GM19372 (cell line): ENCODE results near the gene LONRF3.
"Not testable (repeated sequence)": the region's sequence is repeated elsewhere in the genome, so short reads cannot be mapped to it uniquely, and the experiment has no call there.

Experiments used
- ATAC-seq: cut with Tn5 transposase; IDR thresholded peaks from one replicate; pipeline ENCODE4 v1.9.1; 2021; ENCODE audit warnings: mild to moderate bottlenecking, low read depth, moderate library complexity; ENCODE audit not compliant: unreplicated experiment

The LONRF3 gene

DNA sequence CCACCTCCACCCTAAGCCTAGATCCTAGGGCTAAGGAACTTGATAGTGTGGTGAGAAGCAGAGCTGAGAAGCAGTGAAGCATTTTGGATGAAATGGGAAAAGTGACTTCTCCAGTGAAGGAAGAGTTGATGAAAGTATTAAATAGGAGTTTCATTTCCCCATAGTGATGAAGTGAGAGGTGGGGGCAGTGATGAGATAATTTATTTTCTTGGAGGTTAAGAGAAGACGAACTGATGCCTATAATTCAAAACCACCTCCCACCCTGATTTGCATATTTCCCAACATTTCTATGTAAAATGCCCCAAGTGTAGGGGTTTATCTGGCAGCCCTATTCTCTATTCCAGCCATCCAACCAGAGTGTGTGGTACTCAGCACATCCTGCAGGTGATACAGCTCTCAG is 6.3 kb downstream of the LONRF3 start:
- ATAC-seq: no peak

DNA sequence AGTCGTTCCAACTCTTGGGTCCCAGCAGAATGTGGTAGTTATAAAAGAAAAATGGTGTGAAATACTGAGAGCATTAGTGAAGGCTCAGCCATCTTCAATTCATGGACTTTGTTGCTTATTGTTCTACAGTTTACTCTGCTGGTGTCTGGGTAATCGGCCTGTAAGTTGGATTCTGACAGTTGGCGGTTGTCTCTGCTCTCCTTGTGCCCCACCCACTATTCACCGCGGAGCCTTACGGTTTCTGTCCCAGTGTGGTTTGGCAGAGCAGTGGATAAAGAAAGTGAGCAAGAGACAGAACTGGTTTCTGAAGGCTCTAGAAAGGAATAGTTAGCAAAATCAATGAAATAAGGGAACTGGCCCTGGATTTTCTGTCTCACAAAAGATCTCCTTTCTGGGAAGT is 9.1 kb downstream of the LONRF3 start:
- ATAC-seq: no peak

DNA sequence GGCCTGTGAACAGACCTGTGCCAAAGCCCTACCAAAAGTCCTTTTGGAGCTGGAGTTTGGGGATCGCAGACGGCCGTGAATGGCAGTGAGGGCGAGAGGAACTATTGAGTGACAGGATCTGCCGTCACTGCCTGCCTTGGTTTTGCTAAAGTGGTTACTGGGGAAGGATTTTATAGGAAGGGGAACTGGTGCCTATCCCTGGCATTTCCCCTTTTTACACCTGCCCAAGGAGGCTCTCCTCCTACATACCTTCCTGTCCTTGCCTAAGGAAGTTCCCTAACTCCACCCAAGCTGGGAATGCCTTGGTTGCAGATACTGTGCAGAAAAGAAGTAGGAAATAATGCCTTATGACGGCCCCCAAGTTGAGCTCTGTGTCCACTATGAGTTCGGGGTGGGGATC is 14.5 kb downstream of the LONRF3 start:
- ATAC-seq: no peak

DNA sequence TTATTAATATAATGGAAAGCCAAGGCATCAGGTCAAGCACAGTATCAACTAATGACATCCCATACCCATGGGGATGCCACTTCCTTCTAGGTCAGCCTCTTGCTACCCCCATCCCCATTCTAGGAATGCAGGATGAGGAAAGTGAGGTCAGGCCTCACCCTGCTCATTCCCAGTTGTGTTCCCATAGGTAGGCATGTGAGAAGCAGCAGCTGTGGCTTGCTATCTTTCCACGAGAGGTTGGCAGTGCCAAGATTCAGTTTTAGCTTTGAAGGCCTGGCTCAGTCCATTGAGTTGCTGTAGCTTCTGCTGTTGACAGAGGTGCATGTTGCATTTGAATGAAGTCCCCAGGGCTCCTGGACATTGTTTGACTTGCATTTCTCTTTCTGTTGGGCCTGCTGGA is 15.5 kb downstream of the LONRF3 start:
- ATAC-seq: no peak

DNA sequence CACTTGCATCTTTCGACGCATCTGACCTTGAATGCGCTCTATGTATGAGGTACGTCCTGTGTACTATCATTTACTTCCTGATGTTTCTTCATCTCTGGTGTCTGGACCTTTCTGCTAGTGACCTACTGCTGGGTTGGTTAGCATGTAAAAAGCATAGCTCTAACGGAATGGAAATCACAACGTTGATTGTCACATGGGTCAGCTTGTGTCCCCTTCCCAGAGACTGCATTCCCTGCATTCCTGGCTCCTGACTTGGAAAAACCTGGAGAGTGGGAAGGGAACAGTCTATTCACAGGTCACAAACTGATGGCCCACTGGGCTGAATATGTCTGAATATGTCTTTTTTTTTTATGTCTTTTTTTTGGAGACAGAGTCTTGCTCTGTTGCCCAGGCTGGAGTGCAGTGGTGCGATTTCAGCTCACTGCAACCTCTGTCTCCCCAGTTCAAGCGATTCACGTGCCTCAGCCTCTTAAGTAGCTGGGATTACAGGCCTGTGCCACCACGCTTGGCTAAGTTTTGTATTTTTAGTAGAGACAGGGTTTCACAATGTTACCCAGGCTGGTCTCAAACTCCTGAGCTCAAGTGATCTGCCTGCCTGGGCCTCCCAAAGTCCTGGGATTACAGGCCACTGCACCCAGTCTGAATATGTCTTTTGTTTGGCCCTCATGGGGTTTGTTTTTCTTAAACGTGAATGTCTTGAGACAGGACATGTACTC is 16.3 kb downstream of the LONRF3 start:
- no peak for ATAC-seq

DNA sequence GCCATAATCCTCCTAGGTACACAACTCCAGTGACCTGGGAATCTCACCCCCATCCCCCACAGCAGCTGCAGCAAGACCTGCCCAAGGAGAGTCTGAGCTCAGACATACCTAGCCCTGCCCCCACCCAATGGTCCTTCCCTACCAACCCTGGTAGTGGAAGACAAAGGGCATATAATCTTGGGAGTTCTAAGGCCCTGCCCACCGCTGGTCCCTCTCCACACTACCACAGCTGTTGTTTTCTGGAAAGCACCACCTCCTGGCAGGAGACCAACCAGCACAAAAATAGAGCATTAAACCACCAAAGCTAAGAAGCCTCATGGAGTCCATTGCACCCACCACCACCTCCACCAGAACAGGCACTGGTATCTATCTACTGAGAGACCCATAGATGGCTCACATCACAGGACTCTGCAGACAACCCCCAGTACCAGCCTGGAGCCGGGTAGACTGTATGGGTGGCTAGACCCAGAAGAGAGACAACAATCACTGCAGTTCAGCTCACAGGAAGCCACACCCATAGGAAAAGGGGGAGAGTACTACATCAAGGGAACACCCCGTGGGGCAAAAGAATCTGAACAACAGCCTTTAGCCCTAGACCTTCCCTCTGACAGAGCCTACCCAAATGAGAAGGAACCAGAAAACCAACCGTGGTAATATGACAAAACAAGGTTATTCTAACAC is 18.2 kb downstream of the LONRF3 start:
- not testable (repeated sequence) for ATAC-seq

DNA sequence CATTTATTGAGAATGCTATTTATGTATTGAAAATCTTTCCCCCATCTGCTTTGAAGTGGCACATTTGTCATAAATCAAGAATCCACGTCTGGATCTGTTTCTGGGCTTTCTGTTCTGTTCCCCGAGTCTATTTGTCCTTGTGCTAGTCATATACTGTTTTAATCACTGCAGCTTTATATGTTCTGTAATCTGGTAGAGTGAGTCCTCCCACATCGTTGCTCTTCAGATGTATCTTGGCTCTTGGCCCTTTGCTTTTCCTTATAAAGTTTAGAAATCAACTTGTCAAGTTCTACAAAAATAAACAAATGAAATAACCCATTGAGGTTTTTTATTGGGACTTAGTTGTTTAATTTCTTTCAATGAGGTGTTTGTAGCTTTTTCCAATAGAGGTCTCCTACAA is 29.0 kb downstream of the LONRF3 start:
- no peak for ATAC-seq

DNA sequence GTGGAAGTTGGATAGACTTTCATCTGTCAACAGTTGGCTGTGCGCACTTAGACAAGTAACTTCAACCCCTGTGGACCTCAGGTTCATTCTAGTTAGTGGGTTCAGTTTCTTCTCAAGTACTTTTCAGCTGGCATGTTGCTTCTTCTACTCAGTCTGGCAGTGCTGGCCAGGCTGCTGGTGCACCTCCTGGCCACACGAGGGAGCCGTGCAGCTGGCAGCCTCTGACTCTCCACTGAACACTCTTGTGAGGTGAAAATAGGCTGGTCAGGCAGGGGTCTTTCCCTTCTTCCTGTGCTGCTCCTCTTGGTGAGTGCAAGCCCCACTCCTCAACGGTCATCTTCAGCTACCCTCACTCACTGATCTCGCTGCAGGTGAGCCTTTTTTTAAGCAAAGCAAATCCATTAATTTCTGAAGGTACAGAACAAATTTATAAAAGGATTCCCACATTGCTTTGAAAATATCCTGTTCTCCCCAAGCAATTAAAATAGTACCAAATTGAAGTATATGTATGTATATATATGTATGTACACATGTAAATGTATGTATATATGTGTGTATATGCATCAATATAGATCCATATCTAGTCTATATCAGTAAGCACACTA is 30.6 kb downstream of the LONRF3 start:
- no peak for ATAC-seq

DNA sequence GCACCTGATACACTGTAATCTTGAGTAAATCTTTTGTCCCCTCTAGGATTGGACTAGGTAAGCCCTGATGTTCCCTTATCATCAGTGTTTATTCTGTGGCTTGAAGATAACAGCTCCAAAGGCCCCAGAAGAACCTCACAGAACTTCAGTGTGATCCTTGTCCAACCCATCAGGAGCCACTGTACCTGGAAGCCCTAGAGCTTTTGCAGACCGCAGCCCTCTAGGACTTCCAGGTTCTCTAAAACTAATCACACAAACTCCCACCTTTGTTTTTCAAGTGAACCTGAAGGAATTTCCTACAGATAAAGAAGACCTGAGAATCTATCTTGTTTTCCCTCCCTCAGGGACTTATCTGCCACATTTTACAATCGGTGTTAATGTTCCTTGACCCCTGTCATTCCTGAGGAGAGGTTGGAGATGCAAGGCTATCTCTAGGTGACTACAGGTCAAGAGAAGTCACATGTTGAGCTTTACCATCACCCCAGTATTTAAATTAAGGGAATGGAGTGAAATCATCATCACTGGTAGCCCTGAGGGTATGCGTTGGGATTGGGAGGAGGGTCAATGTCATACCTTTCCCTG is 32.9 kb downstream of the LONRF3 start:
- ATAC-seq: no peak

DNA sequence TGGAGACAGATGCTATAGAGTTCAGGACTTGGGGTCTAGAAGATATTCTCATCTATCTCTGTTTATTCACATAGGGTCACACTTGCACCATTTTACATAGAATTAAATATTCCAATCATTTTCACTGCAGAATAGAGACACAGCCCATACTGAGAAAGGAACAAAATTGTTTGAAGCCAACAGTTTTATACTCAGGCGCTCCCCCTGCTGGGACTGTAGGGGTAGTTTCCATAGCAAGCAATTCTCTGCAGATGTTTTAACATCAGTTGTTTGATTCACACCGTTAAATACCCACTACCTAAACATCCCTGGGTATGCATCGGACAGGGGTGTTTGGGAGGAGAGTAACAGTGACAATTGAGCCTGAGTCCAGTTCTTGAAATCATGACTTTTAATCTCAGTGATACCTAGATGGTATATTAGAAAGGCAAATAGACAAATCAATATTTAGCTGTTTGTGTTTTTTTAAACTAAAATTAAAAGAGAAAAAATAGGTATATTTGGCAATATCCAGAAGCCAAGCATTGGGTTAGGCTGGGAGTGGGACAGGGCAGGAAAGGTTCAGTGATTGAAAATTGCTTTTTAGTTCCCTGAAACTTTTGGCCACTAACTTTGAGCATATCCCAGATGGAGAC is 33.8 kb downstream of the LONRF3 start:
- no peak for ATAC-seq

DNA sequence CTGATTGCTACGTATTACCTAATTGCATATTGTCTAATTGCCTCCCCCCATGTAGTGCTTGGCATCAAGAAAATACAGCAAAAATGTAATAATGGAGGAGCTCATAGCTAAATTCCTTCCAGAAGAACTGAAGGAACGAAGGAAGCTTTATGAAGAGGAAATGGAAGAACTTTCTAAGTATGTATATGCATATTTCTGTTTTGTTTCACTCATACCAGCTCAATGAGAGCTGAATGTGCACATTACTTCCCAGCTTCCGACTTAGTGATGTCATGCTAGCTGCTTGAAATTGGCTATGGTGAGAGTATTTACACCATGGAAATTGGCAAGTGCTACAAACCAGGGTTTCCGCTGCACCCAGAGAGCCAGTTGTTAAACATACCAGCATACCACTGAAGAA is 34.7 kb downstream of the LONRF3 start:
- ATAC-seq: no peak

DNA sequence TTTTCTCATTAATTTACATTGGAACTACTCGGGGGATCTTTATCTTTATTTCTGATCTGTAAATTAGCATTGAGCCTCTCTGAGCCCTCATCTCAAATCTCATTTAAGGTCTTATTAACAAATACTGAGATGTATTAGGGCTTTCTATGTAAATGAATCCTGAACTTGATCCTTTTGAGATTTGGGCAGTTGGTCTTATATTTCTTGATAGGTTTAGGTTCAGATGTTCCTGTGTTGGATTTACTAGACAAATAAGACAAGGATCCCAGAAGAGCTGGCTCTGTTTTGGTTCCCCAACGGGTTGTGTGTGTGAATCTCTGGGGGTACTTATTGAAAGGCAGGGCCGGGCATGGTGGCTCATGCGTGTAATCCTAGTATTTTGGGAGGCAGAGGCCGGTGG is 36.1 kb downstream of the LONRF3 start:
- no peak for ATAC-seq

DNA sequence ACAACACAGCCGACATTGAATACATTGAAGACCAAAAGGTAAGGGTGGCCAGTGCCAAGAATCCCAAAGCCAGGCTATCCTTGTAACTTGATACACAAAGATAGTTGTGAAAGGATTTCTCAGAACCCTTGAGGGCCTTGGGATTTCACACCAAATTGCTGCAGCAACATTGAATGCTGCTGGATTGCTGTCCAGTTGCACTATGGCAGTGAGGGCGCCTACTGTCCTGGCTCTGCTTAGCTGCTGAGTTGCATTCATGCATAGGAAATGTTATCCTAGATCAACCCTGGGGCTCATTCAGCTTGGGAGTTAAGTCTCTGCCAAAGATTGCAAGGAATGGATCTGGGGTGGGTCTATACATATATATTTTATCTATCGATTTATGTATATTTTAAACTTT is 38.7 kb downstream of the LONRF3 start:
- ATAC-seq: no peak

DNA sequence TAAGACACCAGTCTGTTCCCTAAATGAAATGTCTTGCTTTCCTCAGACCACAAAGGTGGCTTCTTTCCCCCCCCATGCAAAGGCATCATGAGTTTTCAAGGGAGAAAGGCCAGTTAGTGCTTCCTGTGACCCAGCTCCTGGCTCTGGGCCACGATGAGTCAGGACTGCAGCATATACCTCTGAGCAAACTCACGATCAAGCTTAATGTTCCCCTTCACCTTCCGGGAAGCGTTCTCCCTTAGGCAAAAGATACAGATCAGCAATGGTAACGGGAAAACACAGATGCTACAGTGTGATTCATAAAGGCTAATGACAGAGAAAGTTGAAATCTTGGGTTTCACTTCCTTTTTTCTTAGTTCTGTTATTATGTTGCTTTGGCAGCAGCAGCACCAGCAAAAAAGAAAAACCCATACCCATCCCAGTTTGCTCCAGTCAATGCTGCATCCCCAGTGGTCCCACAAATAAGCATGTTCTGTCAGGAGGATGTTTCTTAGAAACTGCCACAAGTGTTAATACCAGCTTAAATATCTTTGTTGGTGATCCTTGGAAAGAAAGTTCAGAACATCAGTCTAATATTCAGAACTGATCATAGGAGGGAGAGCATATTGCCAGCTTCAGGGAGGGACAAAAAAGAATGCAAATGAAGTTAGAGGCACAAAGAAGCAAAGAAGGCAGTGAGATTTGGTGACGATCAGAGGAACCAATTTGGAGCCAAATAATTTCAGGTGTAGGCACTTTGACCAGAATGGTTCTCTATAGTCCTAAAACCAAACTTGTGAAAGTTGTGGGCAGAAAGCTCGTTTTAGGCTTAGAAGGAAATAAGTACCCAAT is 41.2 kb downstream of the LONRF3 start:
- ATAC-seq: peak; percentile 83

DNA sequence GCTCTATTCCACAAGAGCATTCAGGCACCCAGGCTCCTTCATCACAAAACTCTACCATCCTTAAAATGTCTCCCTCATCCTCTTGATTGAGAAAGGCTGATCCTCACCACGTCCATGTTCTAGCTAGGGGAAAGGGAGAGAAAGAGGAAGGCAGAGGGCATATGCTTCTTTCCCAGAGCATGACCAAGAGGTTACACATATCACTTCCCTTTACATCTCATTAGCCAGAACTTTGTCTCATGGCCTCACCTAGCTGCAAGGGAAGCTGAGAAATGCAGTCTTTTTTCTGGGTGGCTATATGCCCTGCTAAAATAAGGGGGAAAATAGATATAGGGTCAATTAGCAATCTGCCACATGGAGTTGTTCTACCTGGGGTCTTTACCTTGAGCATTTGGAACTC is 42.7 kb downstream of the LONRF3 start:
- ATAC-seq: no peak

DNA sequence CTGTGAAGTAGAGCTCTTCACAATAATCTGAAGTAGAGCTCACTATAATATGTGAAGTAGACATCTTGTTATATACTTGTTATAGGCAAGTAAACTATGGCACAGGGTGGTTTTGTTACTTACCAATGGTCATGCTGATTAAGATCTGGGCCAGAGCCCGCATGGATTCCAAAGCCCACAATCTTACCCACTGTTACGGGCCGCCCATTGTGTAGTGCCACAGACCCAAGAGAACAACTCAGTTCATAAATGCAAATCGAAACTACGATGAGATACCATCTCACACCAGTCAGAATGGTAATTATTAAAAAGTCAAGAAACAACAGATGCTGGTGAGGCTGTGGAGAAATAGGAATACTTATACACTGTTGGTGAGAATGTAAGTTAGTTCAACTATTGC is 51.5 kb downstream of the LONRF3 start:
- ATAC-seq: no peak

DNA sequence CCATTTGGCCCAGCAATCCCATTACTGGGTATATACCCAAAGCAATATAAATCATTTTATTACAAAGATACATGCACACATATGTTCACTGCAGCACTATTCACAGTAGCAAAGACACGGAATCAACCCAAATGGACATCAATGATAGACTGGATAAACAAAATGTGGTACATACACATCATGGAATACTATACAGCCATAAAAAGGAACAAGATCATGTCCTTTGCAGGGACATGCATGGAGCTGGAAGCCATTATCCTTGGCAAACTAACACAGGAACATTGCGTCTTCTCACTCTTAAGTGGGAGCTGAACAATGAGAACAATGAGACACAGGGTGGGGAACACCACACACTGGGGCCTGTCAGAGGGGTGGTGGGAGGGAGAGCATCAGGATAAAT is 51.9 kb downstream of the LONRF3 start:
- ATAC-seq: not testable (repeated sequence)

DNA sequence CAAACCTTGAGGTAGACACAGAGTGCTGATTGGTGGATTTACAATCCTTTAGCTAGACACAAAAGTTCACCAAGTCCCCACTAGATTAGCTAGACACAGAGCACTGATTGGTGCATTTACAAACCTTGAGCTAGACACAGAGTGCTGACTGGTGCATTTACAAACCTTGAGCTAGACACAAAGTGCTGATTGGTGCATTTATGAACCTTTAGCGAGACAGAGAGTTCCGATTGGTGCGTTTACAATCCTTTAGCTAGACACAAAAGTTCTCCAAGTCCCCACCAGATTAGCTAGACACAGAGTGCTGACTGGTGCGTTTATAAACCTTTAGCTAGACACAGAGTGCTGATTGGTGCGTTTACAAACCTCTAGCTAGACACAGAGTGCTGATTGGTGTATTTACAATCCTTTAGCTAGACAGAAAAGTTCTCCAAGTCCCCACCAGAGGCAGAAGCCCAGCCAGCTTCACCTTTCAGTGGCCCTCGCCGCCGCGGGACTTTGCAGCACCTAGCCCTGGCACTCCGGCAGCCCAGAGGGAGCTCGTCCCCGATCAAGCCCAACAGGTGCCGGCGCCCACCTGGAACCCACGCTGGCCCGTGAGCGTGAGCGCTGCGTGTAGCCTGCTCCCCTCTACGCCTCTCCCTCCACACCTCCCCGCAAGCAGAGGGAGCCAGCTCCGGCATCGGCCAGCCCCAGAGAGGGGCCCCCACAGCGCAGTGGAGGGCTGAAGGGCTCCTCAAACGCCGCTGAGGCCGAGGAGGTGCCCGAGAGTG is 53.7 kb downstream of the LONRF3 start:
- ATAC-seq: not testable (repeated sequence)

DNA sequence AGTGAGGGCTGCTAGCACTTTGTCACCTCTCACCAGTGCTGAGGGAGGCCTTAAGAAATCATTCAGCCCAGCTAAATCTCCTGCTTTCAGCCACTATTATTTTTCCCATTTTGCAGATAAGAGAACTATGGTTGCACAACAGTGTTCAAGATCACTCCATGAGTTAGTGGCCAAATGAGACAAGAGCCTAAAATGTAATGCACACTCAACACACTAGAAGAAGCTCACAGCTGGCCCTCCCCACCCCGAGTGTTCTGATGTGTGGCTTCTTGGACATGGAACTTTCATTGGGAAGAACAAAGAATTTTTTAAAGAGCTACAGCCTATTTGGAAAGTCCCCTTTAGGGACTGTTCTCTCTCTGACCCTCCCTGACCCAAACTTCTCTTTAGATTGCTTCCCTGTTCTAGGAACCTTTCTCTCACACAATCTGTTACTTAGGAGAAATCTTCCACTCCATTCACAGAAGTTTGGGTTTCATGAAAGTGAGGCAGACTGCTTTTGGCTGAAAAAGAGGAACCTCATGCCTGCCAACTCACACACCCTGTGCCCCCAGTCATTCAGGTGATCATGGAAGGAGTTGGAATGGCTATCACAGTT is 54.4 kb downstream of the LONRF3 start:
- no peak for ATAC-seq
